Sciatic nerve (tissue), 2 donors: ENCODE data around the gene CRYBA1. TPM values are rescaled to one million over a fixed set of nuclear protein-coding genes. Genes with fewer than 3 reads are reported as not detected.
A peak's percentile ranks its signal among the peaks of the same experiment; 100 is the strongest.
"Not testable (repeated sequence)": the region's sequence is repeated elsewhere in the genome, so short reads cannot be mapped to it uniquely, and the experiment has no call there.

Experiments used
- ATAC-seq: fragments of 200-7000 bp; cut with Tn5 transposase; one replicate; pipeline ENCODE4 v1.9.1; 2020; ENCODE audit warnings: mild to moderate bottlenecking, moderate library complexity
- DNase-seq: peaks from one replicate; pipeline ENCODE4 v3.0.0-alpha.2; 2020; ENCODE audit warnings: low spot score
- intact Hi-C: fragments of 100-400 bp; cut with DNase I; formaldehyde crosslinking; loops from one replicate; pipeline ENCODE4 v1.14.2; 2022
- total RNA-seq: library from RNA; stranded (reverse); fragmentation: NEBNext Ultra II Directional; extraction: Animal tissue kit (Norgen Biotek cat#: 25700); gene quantifications from one replicate; pipeline ENCODE4 v1.2.1, GENCODE V29; 2021
- donor health status: DM: no; HTN: no; CAD: no.
- donor health status: DM: no; HTN: no; CAD: no.

Gene CRYBA1
- total RNA-seq, 1 donor from 2014 or later = not detected

- intact Hi-C loops, ATAC-seq, DNase-seq: not testable (repeated sequence)
Measured at GRCh38 chr17:29234972-29235371, 11.7 kb upstream of the CRYBA1 start.

GRCh38 chr17:29235904-29236303 is 10.8 kb upstream of the CRYBA1 start:
- ATAC-seq = no peak
- intact Hi-C loops = no loop called here

GRCh38 chr17:29237476-29238132 is 9.1 kb upstream of the CRYBA1 start:
- intact Hi-C loops = no loop called here
- ATAC-seq = peak; percentile 83

More at GRCh38 chr17:29235904-29236303, 10.8 kb upstream of the CRYBA1 start:
- no peak for DNase-seq

GRCh38 chr17:29238133-29238850 is 8.4 kb upstream of the CRYBA1 start:
- intact Hi-C loops = no loop called here
- DNase-seq (no peak), ATAC-seq (peak; percentile 73)

More at GRCh38 chr17:29237476-29238132, 9.1 kb upstream of the CRYBA1 start:
- DNase-seq = no peak

- ATAC-seq = no peak
Measured at GRCh38 chr17:29240477-29240876, 6.2 kb upstream of the CRYBA1 start.

GRCh38 chr17:29240968-29241963 is 5.4 kb upstream of the CRYBA1 start:
- peak; percentile 71 for ATAC-seq
- no peak for DNase-seq
- intact Hi-C loops = no loop called here

More at GRCh38 chr17:29240477-29240876, 6.2 kb upstream of the CRYBA1 start:
- intact Hi-C loops = no loop called here
- DNase-seq = no peak

GRCh38 chr17:29242051-29242450 is 4.6 kb upstream of the CRYBA1 start:
- DNase-seq = no peak
- intact Hi-C loops = no loop called here

GRCh38 chr17:29242790-29243189 is 3.9 kb upstream of the CRYBA1 start:
- DNase-seq (no peak), ATAC-seq (no peak)
- intact Hi-C loops = no loop called here

More at GRCh38 chr17:29242051-29242450, 4.6 kb upstream of the CRYBA1 start:
- no peak for ATAC-seq

- DNase-seq = no peak
- no peak for ATAC-seq
- intact Hi-C loops = no loop called here
Measured at GRCh38 chr17:29243792-29244191, 2.9 kb upstream of the CRYBA1 start.

- intact Hi-C loops = no loop called here
- no peak for DNase-seq
Measured at GRCh38 chr17:29245401-29245800, 1.3 kb upstream of the CRYBA1 start.

GRCh38 chr17:29247219-29247618 is 560 bp downstream of the CRYBA1 start:
- ATAC-seq = no peak
- intact Hi-C loops = no loop called here
- DNase-seq = no peak

More at GRCh38 chr17:29245401-29245800, 1.3 kb upstream of the CRYBA1 start:
- ATAC-seq = no peak

GRCh38 chr17:29248845-29249244 is 2.2 kb downstream of the CRYBA1 start:
- ATAC-seq = no peak
- no peak for DNase-seq
- intact Hi-C loops = no loop called here

- DNase-seq (no peak), ATAC-seq (no peak)
- intact Hi-C loops = no loop called here
Measured at GRCh38 chr17:29250666-29251065, 4.0 kb downstream of the CRYBA1 start.

GRCh38 chr17:29251184-29251583 is 4.5 kb downstream of the CRYBA1 start:
- DNase-seq = no peak
- intact Hi-C loops = no loop called here
- no peak for ATAC-seq

- ATAC-seq = peak; percentile 43
- intact Hi-C loops = no loop called here
- DNase-seq = no peak
Measured at GRCh38 chr17:29252101-29252791, 5.6 kb downstream of the CRYBA1 start.

GRCh38 chr17:29253037-29253436 is 6.4 kb downstream of the CRYBA1 start:
- intact Hi-C loops = no loop called here
- ATAC-seq = no peak
- DNase-seq = no peak

GRCh38 chr17:29255926-29256522 is 9.4 kb downstream of the CRYBA1 start:
- DNase-seq = no peak
- intact Hi-C loops = no loop called here

GRCh38 chr17:29256735-29257466 is 10.2 kb downstream of the CRYBA1 start:
- intact Hi-C loops = no loop called here
- DNase-seq (no peak), ATAC-seq (peak; percentile 36)

More at GRCh38 chr17:29255926-29256522, 9.4 kb downstream of the CRYBA1 start:
- no peak for ATAC-seq
